ENCODE data around the gene KLF1. TPM values are rescaled to one million over a fixed set of nuclear protein-coding genes. Genes with fewer than 3 reads are reported as not detected.
A peak's percentile ranks its signal among the peaks of the same experiment; 100 is the strongest.

Gene KLF1
- total RNA-seq, 1 donor = not detected

DNA sequence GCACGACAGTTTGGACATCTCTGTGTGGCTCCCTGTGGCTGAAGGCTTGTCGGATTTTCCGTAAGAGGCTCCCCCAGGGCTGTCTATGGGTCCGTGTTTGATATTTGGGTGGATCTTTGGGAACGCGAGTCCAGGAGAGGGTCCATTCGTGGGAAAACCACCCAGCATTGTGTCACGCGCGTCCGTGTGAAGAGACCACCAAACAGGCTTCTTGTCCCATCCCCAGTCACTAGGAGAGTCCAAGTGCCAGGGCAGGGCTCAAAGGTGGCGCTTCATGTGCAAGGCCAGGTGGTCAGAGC is 2.4 kb downstream of the KLF1 start:
- no peak for DNase-seq (ENCODE audit: low read depth)
- TF ChIP-seq, protein P1, sequence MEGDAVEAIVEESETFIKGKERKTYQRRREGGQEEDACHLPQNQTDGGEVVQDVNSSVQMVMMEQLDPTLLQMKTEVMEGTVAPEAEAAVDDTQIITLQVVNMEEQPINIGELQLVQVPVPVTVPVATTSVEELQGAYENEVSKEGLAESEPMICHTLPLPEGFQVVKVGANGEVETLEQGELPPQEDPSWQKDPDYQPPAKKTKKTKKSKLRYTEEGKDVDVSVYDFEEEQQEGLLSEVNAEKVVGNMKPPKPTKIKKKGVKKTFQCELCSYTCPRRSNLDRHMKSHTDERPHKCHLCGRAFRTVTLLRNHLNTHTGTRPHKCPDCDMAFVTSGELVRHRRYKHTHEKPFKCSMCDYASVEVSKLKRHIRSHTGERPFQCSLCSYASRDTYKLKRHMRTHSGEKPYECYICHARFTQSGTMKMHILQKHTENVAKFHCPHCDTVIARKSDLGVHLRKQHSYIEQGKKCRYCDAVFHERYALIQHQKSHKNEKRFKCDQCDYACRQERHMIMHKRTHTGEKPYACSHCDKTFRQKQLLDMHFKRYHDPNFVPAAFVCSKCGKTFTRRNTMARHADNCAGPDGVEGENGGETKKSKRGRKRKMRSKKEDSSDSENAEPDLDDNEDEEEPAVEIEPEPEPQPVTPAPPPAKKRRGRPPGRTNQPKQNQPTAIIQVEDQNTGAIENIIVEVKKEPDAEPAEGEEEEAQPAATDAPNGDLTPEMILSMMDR (IDR thresholded peaks at IDR 0.05; ENCODE audit: insufficient read depth, low read length) = no peak
- no peak overlapping the region for H3K4me3 ChIP-seq (ENCODE audit: low read depth, low read length)

DNA sequence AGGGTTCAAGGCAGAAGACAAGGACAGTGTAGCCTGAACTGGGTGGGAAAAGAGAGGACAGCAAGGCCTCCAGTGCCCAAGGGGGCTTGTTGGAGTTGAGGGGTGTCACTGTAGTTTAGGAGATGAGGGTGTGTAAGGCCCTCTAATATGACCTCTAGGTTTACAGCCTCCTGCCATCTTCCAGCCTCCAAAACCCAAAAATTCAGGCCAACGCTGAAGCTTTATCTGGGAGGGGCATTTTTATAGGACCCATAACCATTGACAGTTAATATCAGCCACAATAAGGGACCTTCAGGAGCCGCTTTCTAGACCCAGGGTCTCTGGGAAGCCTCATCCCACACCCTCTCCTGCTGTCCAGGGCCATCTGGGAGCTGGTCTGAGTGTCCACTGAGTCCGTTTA is 2.8 kb downstream of the KLF1 start:
- H3K4me3 ChIP-seq (ENCODE audit: low read depth, low read length) = no peak overlapping the region
- TF ChIP-seq, protein P1 (IDR thresholded peaks at IDR 0.05; ENCODE audit: insufficient read depth, low read length) = no peak
- DNase-seq (ENCODE audit: low read depth) = no peak

DNA sequence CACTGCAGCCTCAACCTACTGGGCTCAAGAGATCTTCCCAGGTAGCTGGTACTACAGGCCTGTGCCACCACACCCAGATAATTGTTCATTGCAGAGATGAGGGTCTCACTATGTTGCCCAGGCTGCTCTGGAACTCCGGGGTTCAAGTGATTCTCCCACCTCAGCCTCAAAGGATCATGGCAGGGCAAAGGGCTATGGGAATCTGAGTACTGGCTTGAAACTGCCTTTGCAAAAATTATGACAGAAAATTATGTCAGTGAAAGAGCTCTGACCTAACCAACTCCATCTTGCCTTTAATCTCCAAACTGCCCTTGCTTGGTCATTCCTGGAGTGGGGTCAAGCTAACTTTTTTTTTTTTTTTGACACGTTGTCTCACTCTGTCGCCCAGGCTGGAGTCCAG is 4.4 kb downstream of the KLF1 start:
- H3K4me3 ChIP-seq (ENCODE audit: low read depth, low read length) = no peak overlapping the region
- TF ChIP-seq, protein P1 (IDR thresholded peaks at IDR 0.05; ENCODE audit: insufficient read depth, low read length) = no peak
- DNase-seq (ENCODE audit: low read depth) = no peak

DNA sequence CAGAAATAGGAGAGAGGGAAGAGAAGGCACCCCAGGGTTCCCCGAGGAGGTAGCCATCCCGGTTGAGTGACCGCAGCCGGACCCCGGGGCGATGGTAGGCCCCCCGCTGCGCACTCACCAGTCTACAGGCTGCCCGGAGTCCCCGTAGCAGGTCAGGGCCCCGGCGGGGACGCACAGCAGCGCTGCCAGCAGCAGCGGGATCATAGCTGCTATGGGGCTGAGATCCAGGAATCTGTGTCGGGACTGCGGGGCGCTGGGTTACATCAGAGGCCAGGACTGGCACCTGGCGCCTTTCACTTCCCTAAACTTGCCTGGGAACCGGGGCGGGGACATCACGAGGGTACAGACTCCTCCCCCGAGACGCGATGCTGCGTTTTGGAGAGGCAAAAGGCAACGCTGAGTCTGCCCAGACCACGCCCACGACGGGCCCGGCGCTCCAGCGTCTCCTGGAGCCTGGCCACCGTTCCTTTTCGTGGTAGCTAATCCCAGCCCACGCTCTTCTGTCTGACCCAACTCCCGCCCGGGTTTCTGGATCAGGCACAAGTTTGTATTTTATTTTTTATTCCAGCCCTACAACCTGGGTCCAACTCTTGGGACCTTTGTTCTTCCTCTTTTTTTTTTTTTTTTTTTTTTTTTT is 5.7 kb downstream of the KLF1 start, which contains the start of gene DNASE2:
Gene DNASE2 (minus strand): TSS at position 278 of the 637 bp plus-strand sequence. CDS start 74 bp downstream, at position 204.
- TF ChIP-seq, protein P1 (IDR thresholded peaks at IDR 0.05; ENCODE audit: insufficient read depth, low read length) = no peak
- peak within 1 kb of the TSS; percentile 88 for H3K4me3 ChIP-seq (ENCODE audit: low read depth, low read length)
- peak; percentile 93 for DNase-seq (ENCODE audit: low read depth)

DNA sequence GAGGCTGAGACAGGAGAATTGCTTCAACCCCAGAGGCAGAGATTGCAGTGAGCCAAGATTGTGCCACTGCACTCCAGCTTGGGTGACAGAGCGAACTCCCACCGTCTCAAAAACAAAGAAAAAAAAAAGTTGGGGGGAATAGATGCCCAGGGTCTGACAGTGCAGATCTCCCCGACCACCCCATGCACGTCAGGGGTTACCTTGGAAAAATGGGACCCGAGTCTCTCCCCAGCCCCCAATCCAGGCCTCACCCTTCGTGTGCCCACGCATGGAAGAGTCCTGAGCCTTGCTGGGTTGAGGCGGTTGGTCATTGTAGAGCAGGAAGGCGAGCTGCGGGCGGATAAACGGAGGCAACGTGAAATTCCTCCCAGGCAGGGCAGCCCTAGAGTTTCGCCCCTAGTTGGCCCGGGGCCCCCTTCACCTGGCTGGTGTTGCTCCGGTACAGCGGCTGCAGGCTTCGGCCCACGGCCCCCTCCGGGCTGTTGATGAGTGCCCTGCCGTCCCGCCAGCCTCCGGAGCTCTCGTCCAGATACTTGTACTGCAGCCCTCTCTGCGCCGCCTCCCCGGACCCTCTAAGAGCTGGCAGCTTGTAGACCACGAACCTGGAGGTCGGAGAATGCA is 6.3 kb downstream of the KLF1 start:
- H3K4me3 ChIP-seq (ENCODE audit: low read depth, low read length) = peak overlapping the region; percentile 88
- TF ChIP-seq, protein P1 (IDR thresholded peaks at IDR 0.05; ENCODE audit: insufficient read depth, low read length) = no peak
- DNase-seq (ENCODE audit: low read depth) = peak; percentile 37

DNA sequence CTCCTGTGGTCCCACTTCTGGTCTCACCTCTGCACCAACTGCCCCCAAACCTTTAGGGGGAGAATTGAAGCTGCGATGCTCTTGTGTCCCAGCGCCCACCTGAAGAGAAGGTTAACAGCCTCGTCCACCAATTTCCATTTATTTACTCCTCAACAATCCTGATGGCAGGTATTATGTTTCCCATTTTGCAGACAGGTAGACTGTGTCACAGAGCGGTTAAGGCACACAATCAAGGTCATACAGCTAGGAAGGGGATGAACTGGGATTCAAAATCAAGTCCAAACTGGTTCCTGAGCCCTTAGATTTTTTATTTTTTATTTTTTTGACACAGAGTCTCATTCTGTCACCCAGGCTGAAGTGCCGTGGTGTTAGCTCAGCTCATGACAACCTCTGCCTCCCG is 11.9 kb downstream of the KLF1 start:
- no peak overlapping the region for H3K4me3 ChIP-seq (ENCODE audit: low read depth, low read length)
- no peak for DNase-seq (ENCODE audit: low read depth)
- TF ChIP-seq, protein P1 (IDR thresholded peaks at IDR 0.05; ENCODE audit: insufficient read depth, low read length) = no peak

Data from fibroblast of the aortic adventitia (primary cell).